SK-N-SH treated with all-trans-retinoic acid at 6 μM for 48 hours (cell line): ENCODE data around the gene CD46.

Experiments
- ATAC-seq: fragments of 200-7000 bp; cut with Tn5 transposase; 3 replicates; pipeline ENCODE4 v1.9.1; 2020; ENCODE audit warnings: mild to moderate bottlenecking, moderate library complexity
- ARNTL ChIP-seq: fragments of 450-650 bp; formaldehyde crosslinking; IDR thresholded peaks from 2 replicates; pipeline ENCODE4 v1.5.0; 2020; ENCODE audit warnings: low read depth, mild to moderate bottlenecking, moderate library complexity, borderline replicate concordance
- BACH2 ChIP-seq: fragments of 250-450 bp; sonication (Bioruptor Pico); IDR thresholded peaks from 2 replicates; pipeline ENCODE4 v1.9.0; 2021; ENCODE audit warnings: mild to moderate bottlenecking, borderline replicate concordance
- CSDC2 ChIP-seq: fragments of 250-450 bp; sonication (Bioruptor Pico); IDR thresholded peaks from 2 replicates; pipeline ENCODE4 v1.5.0; 2020; ENCODE audit warnings: mild to moderate bottlenecking, moderate library complexity
- ESRRG ChIP-seq: fragments of 250-450 bp; sonication (Bioruptor Pico); IDR thresholded peaks from 2 replicates; pipeline ENCODE4 v1.6.1; 2021; ENCODE audit warnings: mild to moderate bottlenecking
- GLIS3 ChIP-seq: fragments of 250-450 bp; sonication (Bioruptor Pico); IDR thresholded peaks from 2 replicates; pipeline ENCODE4 v1.5.0; 2020; ENCODE audit warnings: mild to moderate bottlenecking, moderate library complexity
- ISL1 ChIP-seq: fragments of 250-450 bp; sonication (Bioruptor Pico); IDR thresholded peaks from 2 replicates; pipeline ENCODE4 v2.1.2; 2022; ENCODE audit warnings: mild to moderate bottlenecking, moderate library complexity
- OSR1 ChIP-seq: fragments of 250-450 bp; sonication (Bioruptor Pico); IDR thresholded peaks from 2 replicates; pipeline ENCODE4 v1.8.0; 2022; ENCODE audit warnings: moderate library complexity, mild to moderate bottlenecking, inconsistent platforms
- PPARA ChIP-seq: fragments of 250-450 bp; sonication (Bioruptor Pico); IDR thresholded peaks from 2 replicates; pipeline ENCODE4 v1.5.0; 2020; ENCODE audit warnings: mild to moderate bottlenecking, borderline replicate concordance
- RARB ChIP-seq: fragments of 250-450 bp; sonication (Bioruptor Pico); IDR thresholded peaks from 2 replicates; pipeline ENCODE4 v1.8.0; 2021; ENCODE audit warnings: mild to moderate bottlenecking, moderate library complexity
- SNAI2 ChIP-seq: fragments of 250-450 bp; sonication (Bioruptor Pico); IDR thresholded peaks from 2 replicates; pipeline ENCODE4 v1.5.0; 2020; ENCODE audit warnings: mild to moderate bottlenecking, moderate library complexity
- TCF4 ChIP-seq: fragments of 250-450 bp; sonication (Bioruptor Pico); IDR thresholded peaks from 2 replicates; pipeline ENCODE4 v1.8.0; 2021; ENCODE audit warnings: mild to moderate bottlenecking, moderate library complexity, borderline replicate concordance
- TOX ChIP-seq: fragments of 250-450 bp; sonication (Bioruptor Pico); IDR thresholded peaks from 2 replicates; pipeline ENCODE4 v1.8.0; 2021; ENCODE audit warnings: mild to moderate bottlenecking, moderate library complexity, borderline replicate concordance
- ZFP3 ChIP-seq: fragments of 250-450 bp; sonication (Bioruptor Pico); IDR thresholded peaks from 2 replicates; pipeline ENCODE4 v1.5.0; 2020; ENCODE audit warnings: mild to moderate bottlenecking, moderate library complexity
- ZFP30 ChIP-seq: fragments of 450-650 bp; formaldehyde crosslinking; IDR thresholded peaks from 2 replicates; pipeline ENCODE4 v1.5.0; 2022; ENCODE audit warnings: mild to moderate bottlenecking, moderate library complexity
- ZNF565 ChIP-seq: fragments of 450-650 bp; formaldehyde crosslinking; conservative IDR thresholded peaks from 2 replicates; pipeline ENCODE4 v1.5.0; 2020; ENCODE audit warnings: low read depth, mild to moderate bottlenecking, moderate library complexity
- ZNF70 ChIP-seq: fragments of 450-650 bp; formaldehyde crosslinking; IDR thresholded peaks from 2 replicates; pipeline ENCODE4 v1.5.0; 2020; ENCODE audit warnings: mild to moderate bottlenecking, moderate library complexity
- ZNF8 ChIP-seq: fragments of 450-650 bp; formaldehyde crosslinking; IDR thresholded peaks from 2 replicates; pipeline ENCODE4 v1.5.0; 2020; ENCODE audit warnings: mild to moderate bottlenecking, moderate library complexity
- TF ChIP-seq, protein P1 (sequence below): fragments of 250-450 bp; sonication (Bioruptor Pico); IDR thresholded peaks from 2 replicates; pipeline ENCODE4 v1.8.0; 2021; ENCODE audit warnings: low read depth, mild to moderate bottlenecking, moderate library complexity, borderline replicate concordance
- TF ChIP-seq, protein P2 (sequence below): fragments of 250-450 bp; sonication (Bioruptor Pico); IDR thresholded peaks from 2 replicates; pipeline ENCODE4 v1.5.1; 2020; ENCODE audit warnings: low read depth, mild to moderate bottlenecking, moderate library complexity
- TF ChIP-seq, protein P3 (sequence below): fragments of 250-450 bp; sonication (Bioruptor Pico); IDR thresholded peaks from 2 replicates; pipeline ENCODE4 v1.8.0; 2020; ENCODE audit warnings: mild to moderate bottlenecking, moderate library complexity, borderline replicate concordance
- TF ChIP-seq, protein P4 (sequence below): fragments of 250-450 bp; sonication (Bioruptor Pico); IDR thresholded peaks from 2 replicates; pipeline ENCODE4 v1.5.1; 2021; ENCODE audit warnings: mild to moderate bottlenecking, moderate library complexity

Gene CD46

DNA sequence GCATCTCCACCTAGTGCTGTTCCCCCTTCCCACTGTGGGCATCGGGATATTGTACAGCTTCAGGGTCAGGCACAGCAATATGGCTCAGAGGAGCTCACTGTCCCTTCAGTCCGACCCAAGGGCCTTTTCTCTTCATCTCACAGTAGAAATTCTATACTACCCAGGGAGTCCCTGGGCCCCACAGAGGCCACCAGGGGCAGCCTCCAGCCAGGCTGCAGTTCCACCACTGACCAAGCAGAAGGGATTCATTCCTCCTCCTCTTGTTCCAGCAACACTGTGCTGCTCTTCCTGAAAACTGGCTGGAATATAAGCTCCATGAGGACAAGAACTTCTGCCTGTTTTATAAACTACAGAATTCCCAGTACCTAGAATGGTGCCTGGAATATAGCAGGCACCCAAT, 88.5 kb downstream of the CD46 start:
- ATAC-seq, result peak; percentile 30; the same call in 2 of the 3 replicates
- TF ChIP-seq, protein P1, sequence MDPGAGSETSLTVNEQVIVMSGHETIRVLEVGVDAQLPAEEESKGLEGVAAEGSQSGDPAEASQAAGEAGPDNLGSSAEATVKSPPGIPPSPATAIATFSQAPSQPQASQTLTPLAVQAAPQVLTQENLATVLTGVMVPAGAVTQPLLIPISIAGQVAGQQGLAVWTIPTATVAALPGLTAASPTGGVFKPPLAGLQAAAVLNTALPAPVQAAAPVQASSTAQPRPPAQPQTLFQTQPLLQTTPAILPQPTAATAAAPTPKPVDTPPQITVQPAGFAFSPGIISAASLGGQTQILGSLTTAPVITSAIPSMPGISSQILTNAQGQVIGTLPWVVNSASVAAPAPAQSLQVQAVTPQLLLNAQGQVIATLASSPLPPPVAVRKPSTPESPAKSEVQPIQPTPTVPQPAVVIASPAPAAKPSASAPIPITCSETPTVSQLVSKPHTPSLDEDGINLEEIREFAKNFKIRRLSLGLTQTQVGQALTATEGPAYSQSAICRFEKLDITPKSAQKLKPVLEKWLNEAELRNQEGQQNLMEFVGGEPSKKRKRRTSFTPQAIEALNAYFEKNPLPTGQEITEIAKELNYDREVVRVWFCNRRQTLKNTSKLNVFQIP, result no peak
- TF ChIP-seq ZNF8 (no peak), ESRRG (no peak), ZNF70 (CRISPR knock-in tag) (no peak), PPARA (CRISPR knock-in tag) (no peak), TCF4 (CRISPR knock-in tag) (no peak), TOX (CRISPR knock-in tag) (no peak), ARNTL (no peak), RARB (no peak), ZNF565 (CRISPR knock-in tag) (no peak), ISL1 (no peak), ZFP30 (CRISPR knock-in tag) (no peak), ZFP3 (CRISPR knock-in tag) (no peak), BACH2 (CRISPR knock-in tag) (no peak)
- TF ChIP-seq, protein P2, sequence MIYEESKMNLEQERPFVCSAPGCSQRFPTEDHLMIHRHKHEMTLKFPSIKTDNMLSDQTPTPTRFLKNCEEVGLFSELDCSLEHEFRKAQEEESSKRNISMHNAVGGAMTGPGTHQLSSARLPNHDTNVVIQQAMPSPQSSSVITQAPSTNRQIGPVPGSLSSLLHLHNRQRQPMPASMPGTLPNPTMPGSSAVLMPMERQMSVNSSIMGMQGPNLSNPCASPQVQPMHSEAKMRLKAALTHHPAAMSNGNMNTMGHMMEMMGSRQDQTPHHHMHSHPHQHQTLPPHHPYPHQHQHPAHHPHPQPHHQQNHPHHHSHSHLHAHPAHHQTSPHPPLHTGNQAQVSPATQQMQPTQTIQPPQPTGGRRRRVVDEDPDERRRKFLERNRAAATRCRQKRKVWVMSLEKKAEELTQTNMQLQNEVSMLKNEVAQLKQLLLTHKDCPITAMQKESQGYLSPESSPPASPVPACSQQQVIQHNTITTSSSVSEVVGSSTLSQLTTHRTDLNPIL (CRISPR knock-in tag), result no peak

DNA sequence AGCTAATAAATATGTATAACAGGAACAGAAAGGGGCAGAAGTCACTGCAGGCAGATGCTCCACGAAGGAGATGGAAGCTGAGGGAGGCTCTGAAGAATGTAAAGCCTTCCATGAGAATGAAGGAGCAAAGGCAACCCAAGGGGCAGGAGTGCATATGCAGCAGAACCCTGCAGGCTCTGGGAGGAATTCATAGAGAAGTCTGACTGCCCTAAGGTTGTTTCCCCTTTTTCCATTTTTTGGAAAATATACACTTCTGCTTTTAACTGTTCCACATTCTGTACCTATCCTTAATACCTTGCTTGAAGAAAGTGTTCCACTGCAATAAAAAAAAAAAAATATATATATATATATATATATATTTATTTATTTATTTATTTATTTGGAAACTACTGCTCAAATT, 89.4 kb downstream of the CD46 start:
- ATAC-seq, result no peak
- TF ChIP-seq CSDC2, result no peak
- no peak for TF ChIP-seq ESRRG

DNA sequence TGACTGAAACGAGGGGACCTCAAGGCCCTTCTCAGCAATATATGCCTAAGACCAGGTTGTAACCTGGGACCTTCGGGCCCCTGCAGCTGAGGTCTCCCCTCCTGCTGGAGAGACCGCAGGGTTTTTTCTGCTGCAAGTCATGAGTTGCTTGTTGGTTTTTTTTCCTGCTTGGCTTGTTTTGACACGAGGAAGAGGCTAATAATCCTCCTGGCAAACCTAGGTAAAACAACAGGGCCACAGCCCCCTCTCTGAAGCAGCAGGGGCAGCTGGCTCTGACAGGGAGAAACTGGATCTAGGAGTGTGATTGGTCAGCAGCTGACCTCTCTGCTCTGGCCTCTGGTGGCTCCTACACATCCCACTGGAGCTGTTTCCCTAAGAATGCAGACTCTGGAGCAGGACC, 90.0 kb downstream of the CD46 start:
- ATAC-seq, result no peak
- no peak for TF ChIP-seq SNAI2 (CRISPR knock-in tag)
- no peak for TF ChIP-seq ZFP3 (CRISPR knock-in tag)
- no peak for TF ChIP-seq ZNF565 (CRISPR knock-in tag)
- TF ChIP-seq ZNF70 (CRISPR knock-in tag), result no peak
- TF ChIP-seq ESRRG, result no peak
- TF ChIP-seq GLIS3 (CRISPR knock-in tag), result no peak
- no peak for TF ChIP-seq BACH2 (CRISPR knock-in tag)
- no peak for TF ChIP-seq TOX (CRISPR knock-in tag)
- TF ChIP-seq OSR1 (CRISPR knock-in tag), result no peak
- TF ChIP-seq, protein P1, result no peak
- no peak for TF ChIP-seq RARB
- no peak for TF ChIP-seq CSDC2
- TF ChIP-seq PPARA (CRISPR knock-in tag), result no peak
- TF ChIP-seq, protein P3, sequence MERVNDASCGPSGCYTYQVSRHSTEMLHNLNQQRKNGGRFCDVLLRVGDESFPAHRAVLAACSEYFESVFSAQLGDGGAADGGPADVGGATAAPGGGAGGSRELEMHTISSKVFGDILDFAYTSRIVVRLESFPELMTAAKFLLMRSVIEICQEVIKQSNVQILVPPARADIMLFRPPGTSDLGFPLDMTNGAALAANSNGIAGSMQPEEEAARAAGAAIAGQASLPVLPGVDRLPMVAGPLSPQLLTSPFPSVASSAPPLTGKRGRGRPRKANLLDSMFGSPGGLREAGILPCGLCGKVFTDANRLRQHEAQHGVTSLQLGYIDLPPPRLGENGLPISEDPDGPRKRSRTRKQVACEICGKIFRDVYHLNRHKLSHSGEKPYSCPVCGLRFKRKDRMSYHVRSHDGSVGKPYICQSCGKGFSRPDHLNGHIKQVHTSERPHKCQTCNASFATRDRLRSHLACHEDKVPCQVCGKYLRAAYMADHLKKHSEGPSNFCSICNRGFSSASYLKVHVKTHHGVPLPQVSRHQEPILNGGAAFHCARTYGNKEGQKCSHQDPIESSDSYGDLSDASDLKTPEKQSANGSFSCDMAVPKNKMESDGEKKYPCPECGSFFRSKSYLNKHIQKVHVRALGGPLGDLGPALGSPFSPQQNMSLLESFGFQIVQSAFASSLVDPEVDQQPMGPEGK (CRISPR knock-in tag), result no peak
- TF ChIP-seq, protein P4, sequence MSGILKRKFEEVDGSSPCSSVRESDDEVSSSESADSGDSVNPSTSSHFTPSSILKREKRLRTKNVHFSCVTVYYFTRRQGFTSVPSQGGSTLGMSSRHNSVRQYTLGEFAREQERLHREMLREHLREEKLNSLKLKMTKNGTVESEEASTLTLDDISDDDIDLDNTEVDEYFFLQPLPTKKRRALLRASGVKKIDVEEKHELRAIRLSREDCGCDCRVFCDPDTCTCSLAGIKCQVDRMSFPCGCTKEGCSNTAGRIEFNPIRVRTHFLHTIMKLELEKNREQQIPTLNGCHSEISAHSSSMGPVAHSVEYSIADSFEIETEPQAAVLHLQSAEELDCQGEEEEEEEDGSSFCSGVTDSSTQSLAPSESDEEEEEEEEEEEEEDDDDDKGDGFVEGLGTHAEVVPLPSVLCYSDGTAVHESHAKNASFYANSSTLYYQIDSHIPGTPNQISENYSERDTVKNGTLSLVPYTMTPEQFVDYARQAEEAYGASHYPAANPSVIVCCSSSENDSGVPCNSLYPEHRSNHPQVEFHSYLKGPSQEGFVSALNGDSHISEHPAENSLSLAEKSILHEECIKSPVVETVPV, result no peak
- TF ChIP-seq, protein P2 (CRISPR knock-in tag), result no peak
- TF ChIP-seq ISL1, result no peak
- TF ChIP-seq ZNF8, result no peak
- no peak for TF ChIP-seq ARNTL
